ENCODE measurements around the gene ANGPTL1.

DNA sequence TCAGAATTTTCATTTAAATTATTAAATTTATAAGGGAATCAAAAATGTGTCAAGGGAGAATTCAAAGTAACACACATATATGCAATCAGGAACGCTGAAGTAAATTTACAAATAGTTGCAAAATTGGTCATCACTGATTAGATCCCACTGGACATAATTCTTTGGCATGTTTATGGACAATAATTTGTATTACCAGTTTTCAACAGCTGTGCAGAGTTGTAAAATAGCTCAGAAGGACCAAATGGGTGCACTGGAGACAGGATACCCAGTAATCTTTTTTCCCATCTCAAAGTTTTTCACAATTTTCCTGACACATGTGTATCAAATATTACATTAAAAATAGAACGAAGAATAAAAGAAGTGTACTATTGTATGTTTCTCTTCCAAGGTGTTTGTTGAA is 4.1 kb upstream of the ANGPTL1 start:
- TF ChIP-seq, protein P1, sequence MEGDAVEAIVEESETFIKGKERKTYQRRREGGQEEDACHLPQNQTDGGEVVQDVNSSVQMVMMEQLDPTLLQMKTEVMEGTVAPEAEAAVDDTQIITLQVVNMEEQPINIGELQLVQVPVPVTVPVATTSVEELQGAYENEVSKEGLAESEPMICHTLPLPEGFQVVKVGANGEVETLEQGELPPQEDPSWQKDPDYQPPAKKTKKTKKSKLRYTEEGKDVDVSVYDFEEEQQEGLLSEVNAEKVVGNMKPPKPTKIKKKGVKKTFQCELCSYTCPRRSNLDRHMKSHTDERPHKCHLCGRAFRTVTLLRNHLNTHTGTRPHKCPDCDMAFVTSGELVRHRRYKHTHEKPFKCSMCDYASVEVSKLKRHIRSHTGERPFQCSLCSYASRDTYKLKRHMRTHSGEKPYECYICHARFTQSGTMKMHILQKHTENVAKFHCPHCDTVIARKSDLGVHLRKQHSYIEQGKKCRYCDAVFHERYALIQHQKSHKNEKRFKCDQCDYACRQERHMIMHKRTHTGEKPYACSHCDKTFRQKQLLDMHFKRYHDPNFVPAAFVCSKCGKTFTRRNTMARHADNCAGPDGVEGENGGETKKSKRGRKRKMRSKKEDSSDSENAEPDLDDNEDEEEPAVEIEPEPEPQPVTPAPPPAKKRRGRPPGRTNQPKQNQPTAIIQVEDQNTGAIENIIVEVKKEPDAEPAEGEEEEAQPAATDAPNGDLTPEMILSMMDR (IDR thresholded peaks at IDR 0.05), result no peak
- TF ChIP-seq CHD2 (IDR thresholded peaks at IDR 0.05; ENCODE audit: low read length, partially characterized antibody) (no peak), BHLHE40 (IDR thresholded peaks at IDR 0.05; ENCODE audit: low read depth, low read length) (no peak), ESRRA (IDR thresholded peaks at IDR 0.05; ENCODE audit: borderline replicate concordance, low read length) (no peak), CEBPB (IDR thresholded peaks at IDR 0.05) (no peak)
